ENCODE results near the gene JADE3. TPM values are rescaled to one million over a fixed set of nuclear protein-coding genes. Genes with fewer than 3 reads are reported as not detected.

The JADE3 gene
- polyA plus RNA-seq, 1 donor from 2014 or later, result 6.8 TPM

DNA sequence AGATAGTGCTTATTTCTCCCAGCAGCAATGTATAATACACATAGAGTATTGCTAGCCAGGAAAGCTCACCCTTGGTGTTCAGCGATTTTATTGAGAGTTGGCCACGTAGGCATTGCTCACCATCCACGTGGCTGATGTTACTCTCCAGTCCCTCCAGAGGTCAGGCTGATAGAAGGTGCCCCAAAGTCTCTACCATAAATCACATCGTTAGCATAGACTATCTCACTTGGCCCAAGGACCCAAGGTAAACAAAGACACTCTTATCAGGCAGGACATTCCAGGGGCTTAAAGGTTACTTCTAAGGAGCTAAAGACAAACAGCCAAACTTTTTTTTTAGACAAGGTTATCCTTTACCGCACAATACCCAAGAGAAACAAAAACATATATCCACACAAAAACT, 135.8 kb downstream of the JADE3 start:
- no peaks in the 10 kb centered on the region for H3K9me2 ChIP-seq (ENCODE audit: insufficient read depth, low read length)
- H3K4me2 ChIP-seq (ENCODE audit: low read length), result no peak overlapping the region
- no peaks in the 10 kb centered on the region for H3K9me3 ChIP-seq (ENCODE audit: low read length)
- H4K20me1 ChIP-seq (ENCODE audit: insufficient read depth), result no peaks in the 10 kb centered on the region
- no peak overlapping the region for H3K9ac ChIP-seq (ENCODE audit: low read length)
- H3K27me3 ChIP-seq (ENCODE audit: insufficient read depth, low read depth, low read length), result no peaks in the 10 kb centered on the region
- no peak overlapping the region for H3K27ac ChIP-seq (ENCODE audit: low read length)
- no peak overlapping the region for H2AFZ ChIP-seq (ENCODE audit: low read depth, low read length)
- H3K36me3 ChIP-seq (ENCODE audit: insufficient read depth, low read length), result no peaks in the 10 kb centered on the region
- H3F3A ChIP-seq (ENCODE audit: insufficient read depth, low read length, poor library complexity, severe bottlenecking), result no peaks in the 10 kb centered on the region
- H3K4me3 ChIP-seq (ENCODE audit: low read length), result no peak overlapping the region
- H3K79me2 ChIP-seq (replicated peaks; ENCODE audit: insufficient read depth, low read length), result no peaks in the 10 kb centered on the region
- TF ChIP-seq SMC3 (conservative IDR thresholded peaks at IDR 0.05; ENCODE audit: poor library complexity), result no peak
- no peak for TF ChIP-seq POLR2AphosphoS5 (IDR thresholded peaks at IDR 0.05)
- TF ChIP-seq, protein P1, sequence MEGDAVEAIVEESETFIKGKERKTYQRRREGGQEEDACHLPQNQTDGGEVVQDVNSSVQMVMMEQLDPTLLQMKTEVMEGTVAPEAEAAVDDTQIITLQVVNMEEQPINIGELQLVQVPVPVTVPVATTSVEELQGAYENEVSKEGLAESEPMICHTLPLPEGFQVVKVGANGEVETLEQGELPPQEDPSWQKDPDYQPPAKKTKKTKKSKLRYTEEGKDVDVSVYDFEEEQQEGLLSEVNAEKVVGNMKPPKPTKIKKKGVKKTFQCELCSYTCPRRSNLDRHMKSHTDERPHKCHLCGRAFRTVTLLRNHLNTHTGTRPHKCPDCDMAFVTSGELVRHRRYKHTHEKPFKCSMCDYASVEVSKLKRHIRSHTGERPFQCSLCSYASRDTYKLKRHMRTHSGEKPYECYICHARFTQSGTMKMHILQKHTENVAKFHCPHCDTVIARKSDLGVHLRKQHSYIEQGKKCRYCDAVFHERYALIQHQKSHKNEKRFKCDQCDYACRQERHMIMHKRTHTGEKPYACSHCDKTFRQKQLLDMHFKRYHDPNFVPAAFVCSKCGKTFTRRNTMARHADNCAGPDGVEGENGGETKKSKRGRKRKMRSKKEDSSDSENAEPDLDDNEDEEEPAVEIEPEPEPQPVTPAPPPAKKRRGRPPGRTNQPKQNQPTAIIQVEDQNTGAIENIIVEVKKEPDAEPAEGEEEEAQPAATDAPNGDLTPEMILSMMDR (IDR thresholded peaks at IDR 0.05; ENCODE audit: poor library complexity, severe bottlenecking), result no peak
- no peak for TF ChIP-seq RAD21 (conservative IDR thresholded peaks at IDR 0.05)
- TF ChIP-seq TAF1 (IDR thresholded peaks at IDR 0.05; ENCODE audit: low read depth), result no peak
- TF ChIP-seq, protein P2, sequence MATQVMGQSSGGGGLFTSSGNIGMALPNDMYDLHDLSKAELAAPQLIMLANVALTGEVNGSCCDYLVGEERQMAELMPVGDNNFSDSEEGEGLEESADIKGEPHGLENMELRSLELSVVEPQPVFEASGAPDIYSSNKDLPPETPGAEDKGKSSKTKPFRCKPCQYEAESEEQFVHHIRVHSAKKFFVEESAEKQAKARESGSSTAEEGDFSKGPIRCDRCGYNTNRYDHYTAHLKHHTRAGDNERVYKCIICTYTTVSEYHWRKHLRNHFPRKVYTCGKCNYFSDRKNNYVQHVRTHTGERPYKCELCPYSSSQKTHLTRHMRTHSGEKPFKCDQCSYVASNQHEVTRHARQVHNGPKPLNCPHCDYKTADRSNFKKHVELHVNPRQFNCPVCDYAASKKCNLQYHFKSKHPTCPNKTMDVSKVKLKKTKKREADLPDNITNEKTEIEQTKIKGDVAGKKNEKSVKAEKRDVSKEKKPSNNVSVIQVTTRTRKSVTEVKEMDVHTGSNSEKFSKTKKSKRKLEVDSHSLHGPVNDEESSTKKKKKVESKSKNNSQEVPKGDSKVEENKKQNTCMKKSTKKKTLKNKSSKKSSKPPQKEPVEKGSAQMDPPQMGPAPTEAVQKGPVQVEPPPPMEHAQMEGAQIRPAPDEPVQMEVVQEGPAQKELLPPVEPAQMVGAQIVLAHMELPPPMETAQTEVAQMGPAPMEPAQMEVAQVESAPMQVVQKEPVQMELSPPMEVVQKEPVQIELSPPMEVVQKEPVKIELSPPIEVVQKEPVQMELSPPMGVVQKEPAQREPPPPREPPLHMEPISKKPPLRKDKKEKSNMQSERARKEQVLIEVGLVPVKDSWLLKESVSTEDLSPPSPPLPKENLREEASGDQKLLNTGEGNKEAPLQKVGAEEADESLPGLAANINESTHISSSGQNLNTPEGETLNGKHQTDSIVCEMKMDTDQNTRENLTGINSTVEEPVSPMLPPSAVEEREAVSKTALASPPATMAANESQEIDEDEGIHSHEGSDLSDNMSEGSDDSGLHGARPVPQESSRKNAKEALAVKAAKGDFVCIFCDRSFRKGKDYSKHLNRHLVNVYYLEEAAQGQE (IDR thresholded peaks at IDR 0.05; ENCODE audit: borderline replicate concordance), result no peak
- no peak for TF ChIP-seq EP300 (conservative IDR thresholded peaks at IDR 0.05; ENCODE audit: poor library complexity, severe bottlenecking)
- no peak for TF ChIP-seq EZH2 (IDR thresholded peaks at IDR 0.05; ENCODE audit: borderline replicate concordance, insufficient read depth, low read length, poor library complexity, severe bottlenecking)
- no peak for TF ChIP-seq MXI1 (conservative IDR thresholded peaks at IDR 0.05; ENCODE audit: poor library complexity, severe bottlenecking)

GRCh38 chrX:47059142-47059874, 147.1 kb downstream of the JADE3 start:
- H3K27me3 ChIP-seq (ENCODE audit: insufficient read depth, low read depth, low read length), result no peaks in the 10 kb centered on the region
- H4K20me1 ChIP-seq (ENCODE audit: insufficient read depth), result no peaks in the 10 kb centered on the region
- TF ChIP-seq MXI1 (conservative IDR thresholded peaks at IDR 0.05; ENCODE audit: poor library complexity, severe bottlenecking), result no peak
- no peak for TF ChIP-seq RAD21 (conservative IDR thresholded peaks at IDR 0.05)
- TF ChIP-seq, protein P1 (IDR thresholded peaks at IDR 0.05; ENCODE audit: poor library complexity, severe bottlenecking), result no peak
- TF ChIP-seq, protein P2 (IDR thresholded peaks at IDR 0.05; ENCODE audit: borderline replicate concordance), result no peak
- TF ChIP-seq EZH2 (IDR thresholded peaks at IDR 0.05; ENCODE audit: borderline replicate concordance, insufficient read depth, low read length, poor library complexity, severe bottlenecking), result no peak
- TF ChIP-seq POLR2AphosphoS5 (IDR thresholded peaks at IDR 0.05), result no peak
- no peak for TF ChIP-seq SMC3 (conservative IDR thresholded peaks at IDR 0.05; ENCODE audit: poor library complexity)
- TF ChIP-seq TAF1 (IDR thresholded peaks at IDR 0.05; ENCODE audit: low read depth), result no peak
- TF ChIP-seq EP300 (conservative IDR thresholded peaks at IDR 0.05; ENCODE audit: poor library complexity, severe bottlenecking), result no peak

More at GRCh38 chrX:47059142-47059874, 147.1 kb downstream of the JADE3 start:
- Histone ChIP-seq H3K4me2 (ENCODE audit: low read length) (no peak overlapping the region), H3K9me2 (ENCODE audit: insufficient read depth, low read length) (no peaks in the 10 kb centered on the region), H3K27ac (ENCODE audit: low read length) (no peak overlapping the region), H2AFZ (ENCODE audit: low read depth, low read length) (no peak overlapping the region), H3K9ac (ENCODE audit: low read length) (no peak overlapping the region), H3K36me3 (ENCODE audit: insufficient read depth, low read length) (no peaks in the 10 kb centered on the region), H3K9me3 (ENCODE audit: low read length) (no peaks in the 10 kb centered on the region), H3K79me2 (replicated peaks; ENCODE audit: insufficient read depth, low read length) (no peaks in the 10 kb centered on the region), H3F3A (ENCODE audit: insufficient read depth, low read length, poor library complexity, severe bottlenecking) (no peaks in the 10 kb centered on the region), H3K4me3 (ENCODE audit: low read length) (no peak overlapping the region)
